Activated CD8-positive, alpha-beta T cell treated with anti-CD3 and anti-CD28 coated beads, Interleukin-2, amount 10 ng/mL, durations not matched to agents 7 days and 5 days (primary cell): ENCODE measurements around the gene INSIG1. TPM values are rescaled to one million over a fixed set of nuclear protein-coding genes. Genes with fewer than 3 reads are reported as not detected.
A peak's percentile ranks its signal among the peaks of the same experiment; 100 is the strongest.

Experiments
- ATAC-seq: fragments of 150-1000 bp; cut with Tn5 transposase; one replicate; pipeline ENCODE4 v1.10.0; 2021; ENCODE audit warnings: moderate library complexity
- CTCF ChIA-PET: fragments of 350-600 bp; sonication (Branson Sonifier 250); formaldehyde crosslinking; loops from one replicate; lab custom pipeline; 2021; ENCODE audit warnings: antibody characterized with exemption; lab: Charles Lee
- POLR2A ChIA-PET: fragments of 350-600 bp; sonication (Branson Sonifier 250); formaldehyde crosslinking; loops from one replicate; lab custom pipeline; 2021; ENCODE audit warnings: antibody characterized with exemption; lab: Charles Lee
- DNase-seq: peaks from one replicate; pipeline ENCODE4 v3.0.0-alpha.2; 2020
- H3K27ac Mint-ChIP-seq: one replicate; pipeline ENCODE4 v1.8.0; 2021; ENCODE audit warnings: mild to moderate bottlenecking, mixed read lengths
- H3K27me3 Mint-ChIP-seq: one replicate; pipeline ENCODE4 v1.8.0; 2021; ENCODE audit warnings: low read depth, mixed read lengths
- H3K36me3 Mint-ChIP-seq: one replicate; pipeline ENCODE4 v1.8.0; 2021; ENCODE audit warnings: low read depth, mixed read lengths
- H3K4me1 Mint-ChIP-seq: one replicate; pipeline ENCODE4 v1.8.0; 2021; ENCODE audit warnings: low read depth, mixed read lengths
- H3K4me3 Mint-ChIP-seq: one replicate; pipeline ENCODE4 v1.8.0; 2021; ENCODE audit warnings: mild to moderate bottlenecking, mixed read lengths
- H3K9me3 Mint-ChIP-seq: one replicate; pipeline ENCODE4 v1.8.0; 2022; ENCODE audit warnings: mixed read lengths; ENCODE audit not compliant: insufficient read depth
- total RNA-seq, 2 experiments: library from RNA; stranded (reverse); gene quantifications; one replicate each; pipeline ENCODE4 v1.2.3, GENCODE V29; 2021

The INSIG1 gene
- total RNA-seq, result 10 to 100 TPM; 83.9 to 89.1 TPM

DNA sequence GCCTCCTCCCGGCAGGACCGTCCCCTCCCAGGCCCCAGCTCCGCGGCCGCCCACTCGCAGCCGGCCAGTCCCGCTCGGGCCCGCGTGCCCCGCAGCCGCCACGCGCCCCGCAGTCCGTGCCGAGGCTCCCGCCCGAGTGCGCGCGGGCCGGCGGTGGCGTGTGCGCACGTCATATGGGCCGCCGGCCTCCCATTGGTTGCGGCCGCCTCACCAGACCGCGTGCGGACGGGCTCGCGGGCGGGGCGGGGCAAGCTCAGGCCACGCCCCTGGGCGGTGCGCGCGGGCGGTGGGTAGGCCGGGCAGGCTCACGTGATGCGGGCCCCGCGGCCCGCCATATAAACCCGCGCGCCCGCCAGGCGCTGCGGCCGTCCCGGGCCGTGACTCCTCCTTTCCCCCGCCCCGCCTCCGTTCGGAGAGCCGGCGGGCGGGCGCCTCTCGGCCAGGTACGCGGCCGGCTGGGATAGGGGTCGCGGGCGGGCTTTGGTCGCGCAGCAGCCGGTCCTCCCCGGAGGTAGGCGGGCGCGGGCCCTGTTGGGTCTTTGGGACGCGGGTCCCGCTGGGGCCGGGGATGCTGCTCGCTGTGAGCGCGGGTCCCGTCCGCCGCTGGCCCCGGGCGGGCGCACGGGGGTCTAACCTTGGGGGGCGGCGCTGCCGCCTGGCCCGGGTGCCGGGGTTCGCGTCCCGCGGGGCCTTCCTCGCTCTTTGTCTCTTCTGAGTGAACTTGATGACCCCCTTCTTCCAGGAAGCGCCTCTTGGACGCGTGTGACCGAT lies at the start of gene INSIG1:
Gene INSIG1, plus strand, starts transcription at position 362 of the 771 bp plus-strand sequence. Its CDS starts 408 bp downstream, at position 770.
- peaks cover 50% of the 10 kb centered on the region for H3K4me1 Mint-ChIP-seq
- ChIA-PET POLR2A (interaction anchor here (0.6 to 5.5 kb wide), 14 partner anchors 12 to 369 kb away, joined by 3 to 106 read pairs (median 8); partner anchors contain the start of gene PAXIP1), CTCF (interaction anchor here (1.0 to 3.4 kb wide), 8 partner anchors 16 to 370 kb away, joined by 3 to 19 read pairs (median 4); no protein-coding TSS in a partner anchor)
- peak within 1 kb of the TSS; percentile 97 for H3K27ac Mint-ChIP-seq
- H3K4me3 Mint-ChIP-seq, result peak within 1 kb of the TSS; percentile 95
- ATAC-seq (peak; percentile 50), DNase-seq (peak; percentile 89)
- peaks cover 40% of the 10 kb centered on the region for H3K36me3 Mint-ChIP-seq
- H3K9me3 Mint-ChIP-seq, result no peaks in the 10 kb centered on the region
- peaks cover 6% of the 10 kb centered on the region for H3K27me3 Mint-ChIP-seq

DNA sequence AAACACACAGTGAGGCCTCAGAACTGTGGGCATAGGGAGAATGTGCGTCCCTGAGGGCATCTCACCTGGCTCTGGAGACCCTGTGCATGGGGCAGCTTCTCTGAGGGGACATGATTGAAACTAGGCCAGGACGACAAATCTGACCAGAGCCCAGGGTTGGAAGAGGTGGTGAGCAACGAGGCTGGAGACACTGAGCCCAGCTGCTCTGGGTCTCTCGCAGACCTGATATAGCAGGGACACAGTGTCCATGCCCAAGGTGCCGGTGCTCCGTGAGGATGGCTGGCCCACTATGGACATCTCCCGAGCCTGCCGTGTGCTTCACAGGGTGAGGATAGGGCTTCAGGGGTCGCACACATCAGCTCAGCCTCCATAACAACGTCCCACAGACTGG lies 49.3 kb upstream of the INSIG1 start:
- Mint-ChIP-seq H3K4me1 (no peaks in the 10 kb centered on the region), H3K36me3 (no peaks in the 10 kb centered on the region), H3K9me3 (no peaks in the 10 kb centered on the region), H3K27me3 (peaks cover 2% of the 10 kb centered on the region), H3K27ac (no peak overlapping the region), H3K4me3 (no peak overlapping the region)
- CTCF ChIA-PET, result no interaction called here
- DNase-seq (no peak), ATAC-seq (no peak)
- POLR2A ChIA-PET, result no interaction called here

DNA sequence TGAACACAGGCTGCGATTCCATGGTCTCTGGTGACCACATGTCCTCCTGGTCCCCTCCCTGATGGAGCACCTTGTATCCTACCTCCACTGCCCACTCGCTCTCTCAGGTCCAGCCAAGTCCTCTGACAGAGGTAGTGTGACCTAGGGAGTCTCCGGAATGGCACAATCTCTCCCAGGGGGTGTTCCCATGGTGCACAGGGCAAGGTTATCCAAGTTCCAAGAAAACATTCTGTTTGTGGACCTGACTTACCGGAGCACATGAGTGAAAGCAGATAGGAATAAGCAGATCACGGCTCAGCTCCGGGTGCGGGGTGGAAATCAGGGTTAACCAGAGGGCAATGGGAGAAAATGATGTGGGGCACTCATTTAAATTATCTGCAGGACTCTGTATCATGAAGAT lies 45.8 kb upstream of the INSIG1 start:
- ChIA-PET POLR2A (no interaction called here), CTCF (interaction anchor here (1.4 kb wide), 1 partner anchor 62 kb away, joined by 3 read pairs; no protein-coding TSS in a partner anchor)
- no peaks in the 10 kb centered on the region for H3K36me3 Mint-ChIP-seq
- H3K4me3 Mint-ChIP-seq, result no peak overlapping the region
- ATAC-seq (no peak), DNase-seq (no peak)
- H3K4me1 Mint-ChIP-seq, result no peaks in the 10 kb centered on the region
- H3K27ac Mint-ChIP-seq, result no peak overlapping the region
- H3K27me3 Mint-ChIP-seq, result peaks cover 3% of the 10 kb centered on the region
- H3K9me3 Mint-ChIP-seq, result no peaks in the 10 kb centered on the region

DNA sequence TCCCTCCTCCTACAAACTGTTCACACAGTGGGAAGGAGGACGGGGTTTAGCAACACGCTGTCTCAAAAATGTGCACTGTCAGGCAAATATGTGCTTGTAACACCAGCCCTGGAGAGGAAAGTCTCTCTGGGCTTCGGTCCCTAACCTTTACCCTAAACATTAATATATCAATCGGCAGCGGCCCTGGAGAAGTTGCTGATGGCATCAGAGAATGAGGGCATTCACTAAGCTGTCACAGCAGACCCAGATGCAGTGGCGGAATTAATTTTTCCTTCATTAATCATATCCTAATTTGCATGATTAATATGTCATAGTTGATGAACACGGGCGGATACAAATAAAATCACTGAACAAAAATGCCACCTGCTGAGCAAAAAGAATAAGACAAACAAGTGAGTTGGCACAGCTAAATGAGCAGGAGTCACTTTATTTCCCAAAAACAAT lies 45.2 kb upstream of the INSIG1 start:
- H3K4me3 Mint-ChIP-seq, result no peak overlapping the region
- no peaks in the 10 kb centered on the region for H3K36me3 Mint-ChIP-seq
- H3K4me1 Mint-ChIP-seq, result no peaks in the 10 kb centered on the region
- ATAC-seq (no peak), DNase-seq (no peak)
- ChIA-PET POLR2A (no interaction called here), CTCF (interaction anchor here (0.8 to 1.4 kb wide), 2 partner anchors 63 to 325 kb away, joined by 3 read pairs; no protein-coding TSS in a partner anchor)
- H3K27ac Mint-ChIP-seq, result no peak overlapping the region
- peaks cover 3% of the 10 kb centered on the region for H3K27me3 Mint-ChIP-seq
- H3K9me3 Mint-ChIP-seq, result no peaks in the 10 kb centered on the region

DNA sequence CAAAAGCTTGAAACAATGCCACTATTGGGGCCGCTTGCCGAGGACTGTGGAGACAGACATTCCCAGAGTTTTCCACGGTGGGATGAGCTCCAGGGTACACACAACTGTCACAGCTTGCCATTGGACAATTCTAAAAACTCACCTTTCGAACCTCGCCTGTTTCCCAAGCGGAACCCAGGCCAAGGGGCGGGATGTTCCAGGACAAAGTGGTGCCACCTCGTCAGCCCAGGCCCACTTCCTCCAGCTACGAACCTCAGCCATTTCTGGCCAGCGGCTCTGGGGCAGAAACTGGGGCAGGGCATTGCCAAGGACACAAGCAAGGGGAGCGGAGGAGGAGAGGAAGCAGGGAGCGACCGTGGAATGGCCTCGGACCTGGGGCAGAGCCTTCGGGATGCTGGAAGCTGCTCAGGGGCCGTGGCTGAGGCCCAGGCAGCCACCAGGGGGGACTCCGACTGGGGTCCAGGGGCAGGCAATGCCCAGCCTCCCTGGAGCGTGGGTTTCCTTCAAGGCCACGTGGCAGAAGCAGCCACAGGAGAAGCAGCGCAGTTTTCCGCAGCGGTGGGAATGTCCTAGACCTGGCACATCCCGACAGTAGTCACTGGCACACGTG lies 44.7 kb upstream of the INSIG1 start:
- POLR2A ChIA-PET, result no interaction called here
- Mint-ChIP-seq H3K36me3 (no peaks in the 10 kb centered on the region), H3K4me3 (no peak overlapping the region), H3K9me3 (no peaks in the 10 kb centered on the region), H3K27ac (no peak overlapping the region), H3K4me1 (no peaks in the 10 kb centered on the region), H3K27me3 (peaks cover 3% of the 10 kb centered on the region)
- ATAC-seq, result no peak
- DNase-seq, result no peak
- CTCF ChIA-PET, result interaction anchor here (0.8 to 1.4 kb wide), 2 partner anchors 63 to 325 kb away, joined by 3 read pairs; no protein-coding TSS in a partner anchor

DNA sequence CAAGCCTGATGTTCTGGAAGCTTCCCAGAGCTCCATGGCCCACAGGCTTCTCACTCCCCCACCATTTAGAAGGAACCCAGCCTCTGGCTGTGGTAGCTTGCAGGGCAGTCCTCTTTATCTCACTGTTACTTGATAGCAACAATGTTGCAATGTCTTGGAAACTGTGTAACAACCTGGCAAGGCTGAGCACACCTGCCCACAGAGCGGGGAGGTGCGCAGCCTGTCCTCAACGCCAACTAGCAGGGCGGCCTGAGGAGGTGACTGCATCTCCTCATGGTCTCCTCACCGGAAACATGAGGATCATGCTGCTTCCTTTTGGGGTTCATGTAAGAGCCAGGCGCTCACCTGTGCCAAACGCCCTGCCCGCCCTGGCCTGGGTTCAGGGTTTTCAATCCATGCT lies 43.7 kb upstream of the INSIG1 start:
- no peak overlapping the region for H3K4me3 Mint-ChIP-seq
- H3K9me3 Mint-ChIP-seq, result no peaks in the 10 kb centered on the region
- H3K36me3 Mint-ChIP-seq, result no peaks in the 10 kb centered on the region
- ATAC-seq (no peak), DNase-seq (no peak)
- CTCF ChIA-PET, result no interaction called here
- H3K27me3 Mint-ChIP-seq, result peaks cover 3% of the 10 kb centered on the region
- POLR2A ChIA-PET, result no interaction called here
- H3K27ac Mint-ChIP-seq, result no peak overlapping the region
- H3K4me1 Mint-ChIP-seq, result no peaks in the 10 kb centered on the region

DNA sequence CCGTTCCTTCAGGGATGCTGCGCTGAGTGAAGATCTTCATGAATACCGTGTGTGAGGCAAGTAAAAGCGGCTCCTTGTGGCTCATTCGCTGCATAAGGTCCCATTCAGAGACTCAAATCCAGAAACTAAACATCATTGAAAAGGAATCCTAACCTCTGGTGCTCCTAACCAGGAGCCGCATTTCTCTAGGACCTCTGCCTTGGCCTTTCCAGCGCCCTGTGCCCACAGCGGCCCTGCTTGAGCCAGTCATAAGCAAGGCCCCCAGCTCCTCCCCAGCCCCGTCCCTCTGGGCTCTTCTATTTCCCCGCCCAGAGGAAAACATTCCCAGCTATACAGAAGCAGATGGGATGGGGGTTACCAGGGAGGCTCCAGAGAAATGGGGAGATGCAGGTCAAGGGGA lies 42.6 kb upstream of the INSIG1 start:
- ATAC-seq (no peak), DNase-seq (no peak)
- ChIA-PET POLR2A (no interaction called here), CTCF (no interaction called here)
- H3K4me3 Mint-ChIP-seq, result no peak overlapping the region
- no peaks in the 10 kb centered on the region for H3K4me1 Mint-ChIP-seq
- no peaks in the 10 kb centered on the region for H3K36me3 Mint-ChIP-seq
- H3K27ac Mint-ChIP-seq, result no peak overlapping the region
- H3K27me3 Mint-ChIP-seq, result peaks cover 3% of the 10 kb centered on the region
- no peaks in the 10 kb centered on the region for H3K9me3 Mint-ChIP-seq

DNA sequence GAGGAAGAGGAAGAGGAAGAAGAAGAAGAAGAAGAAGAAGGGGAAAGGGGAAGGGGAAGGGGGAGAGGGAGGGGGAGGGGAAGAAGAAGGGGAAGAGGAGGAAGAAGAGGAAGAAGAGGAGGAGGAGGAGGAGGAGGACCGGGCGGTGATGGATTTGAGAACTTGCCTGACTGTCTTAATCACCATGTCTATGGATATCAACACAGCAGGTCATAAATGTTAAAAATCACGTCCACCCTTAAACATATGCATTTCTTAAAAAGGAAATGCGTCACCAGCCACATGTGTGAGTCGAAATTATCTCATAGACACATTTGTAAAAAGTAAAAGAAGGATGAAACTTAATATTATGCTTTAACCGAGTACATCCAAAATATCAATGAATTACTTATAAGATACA lies 42.1 kb upstream of the INSIG1 start:
- DNase-seq, result no peak
- ChIA-PET POLR2A (no interaction called here), CTCF (no interaction called here)
- H3K4me1 Mint-ChIP-seq, result no peaks in the 10 kb centered on the region
- no peaks in the 10 kb centered on the region for H3K36me3 Mint-ChIP-seq
- H3K4me3 Mint-ChIP-seq, result no peak overlapping the region
- H3K9me3 Mint-ChIP-seq, result no peaks in the 10 kb centered on the region
- no peak overlapping the region for H3K27ac Mint-ChIP-seq
- H3K27me3 Mint-ChIP-seq, result peaks cover 3% of the 10 kb centered on the region
- ATAC-seq, result no peak

DNA sequence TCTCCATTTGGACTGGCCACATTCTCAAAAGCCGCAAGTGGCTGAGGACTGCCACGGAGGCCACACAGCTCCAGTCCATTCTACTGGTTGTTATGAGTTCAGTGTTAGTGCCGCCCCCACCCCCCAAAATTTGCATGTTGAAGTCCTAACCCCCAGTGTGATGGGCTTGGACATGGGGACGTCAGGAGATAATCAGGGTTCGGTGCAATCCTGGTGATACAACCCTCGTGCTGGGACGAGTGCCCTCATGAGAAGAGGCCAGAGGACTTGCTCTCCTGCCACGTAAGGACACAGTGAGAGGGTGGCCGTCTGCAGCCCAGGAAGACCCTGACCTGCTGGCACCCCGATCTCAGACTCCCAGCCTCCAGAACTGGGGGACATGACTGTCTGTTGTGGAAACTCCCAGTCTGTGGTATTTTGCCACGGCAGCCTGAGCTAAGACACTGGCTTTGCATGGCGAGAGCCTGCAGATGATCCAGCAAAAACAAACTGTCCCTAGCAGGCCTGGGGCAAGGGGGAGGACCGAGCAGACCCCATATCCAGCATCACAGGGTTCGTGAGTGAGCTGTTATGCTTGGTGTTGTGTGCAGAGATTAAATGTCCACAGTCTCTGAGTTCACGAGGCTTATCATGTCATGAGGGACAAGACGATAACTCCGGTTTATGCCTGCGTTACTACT lies 41.5 kb upstream of the INSIG1 start:
- ChIA-PET CTCF (no interaction called here), POLR2A (no interaction called here)
- Mint-ChIP-seq H3K27me3 (peaks cover 3% of the 10 kb centered on the region), H3K9me3 (no peaks in the 10 kb centered on the region), H3K27ac (no peak overlapping the region), H3K4me3 (no peak overlapping the region), H3K36me3 (no peaks in the 10 kb centered on the region), H3K4me1 (no peaks in the 10 kb centered on the region)
- ATAC-seq, result no peak
- DNase-seq, result no peak

DNA sequence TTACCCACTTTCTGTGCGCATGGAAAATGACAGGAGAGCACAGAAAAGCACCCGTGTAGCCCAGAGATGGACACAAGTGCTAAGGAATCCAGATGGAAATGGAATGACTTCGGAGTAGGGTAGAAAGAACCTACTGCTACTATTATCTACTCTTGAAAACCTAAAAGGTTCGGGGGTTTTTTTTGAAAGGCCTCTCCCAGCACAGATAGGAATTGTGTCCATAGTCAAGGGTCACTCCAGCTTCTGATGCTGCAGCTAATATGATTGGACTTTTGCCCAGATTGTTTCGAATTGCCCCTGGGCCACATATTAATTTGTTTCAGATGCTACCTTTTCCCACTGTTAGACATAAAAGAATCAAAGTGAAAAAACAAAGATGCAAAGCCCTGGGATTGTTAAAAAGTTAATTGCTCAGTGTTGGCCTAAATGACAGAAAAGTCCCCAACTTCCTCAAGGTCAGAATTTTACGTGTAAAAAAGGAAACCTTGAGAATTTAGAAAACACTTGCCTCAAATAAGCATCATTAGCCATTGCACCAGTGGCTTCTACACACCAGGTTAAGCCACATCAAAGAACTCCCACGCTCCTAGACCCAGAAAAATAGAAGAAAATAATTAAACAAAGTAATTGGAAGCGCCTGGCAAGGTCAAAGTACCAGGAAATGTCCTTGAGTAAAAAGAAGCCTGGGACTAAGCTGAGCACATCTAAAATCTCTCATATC lies 40.8 kb upstream of the INSIG1 start:
- Mint-ChIP-seq H3K27me3 (peaks cover 3% of the 10 kb centered on the region), H3K4me3 (no peak overlapping the region), H3K36me3 (no peaks in the 10 kb centered on the region), H3K27ac (no peak overlapping the region), H3K9me3 (no peaks in the 10 kb centered on the region), H3K4me1 (no peaks in the 10 kb centered on the region)
- POLR2A ChIA-PET, result no interaction called here
- CTCF ChIA-PET, result no interaction called here
- no peak for DNase-seq
- no peak for ATAC-seq

DNA sequence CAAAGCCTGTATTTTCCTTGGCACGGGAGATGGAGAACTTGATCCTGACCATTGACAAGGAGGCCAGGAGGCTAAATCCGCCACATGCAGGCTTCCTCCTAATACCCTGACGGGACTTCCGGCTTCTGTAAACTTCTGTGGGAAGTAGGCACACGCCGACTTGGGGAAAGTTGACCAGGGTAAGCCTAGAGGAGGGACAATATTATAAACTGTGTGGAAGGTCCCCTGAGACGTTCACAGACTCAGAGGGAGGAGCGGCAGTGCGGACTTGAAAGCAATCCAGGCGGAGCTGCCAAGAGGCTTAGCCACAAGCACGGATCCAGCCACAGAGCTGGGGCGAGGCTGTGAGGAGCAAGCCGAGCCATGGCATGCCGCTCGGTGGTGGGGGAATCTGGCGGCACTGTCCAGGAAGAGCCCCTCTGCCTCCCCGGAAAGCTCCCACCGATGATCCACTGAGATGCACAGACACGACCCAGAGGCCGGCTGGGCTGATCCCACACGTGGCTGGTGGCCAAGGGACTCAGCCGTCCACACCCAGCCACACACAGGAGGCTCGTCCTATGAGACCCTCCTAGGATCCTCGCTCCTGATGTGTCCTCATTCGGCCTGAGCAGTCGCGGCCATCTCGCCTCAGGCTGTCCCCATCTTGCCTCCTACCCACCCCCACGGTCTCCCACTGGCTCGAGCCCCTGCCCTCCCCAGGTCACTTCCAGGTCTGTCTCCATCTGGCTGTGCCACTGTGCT lies 40.0 kb upstream of the INSIG1 start:
- ChIA-PET CTCF (no interaction called here), POLR2A (no interaction called here)
- ATAC-seq (no peak), DNase-seq (no peak)
- Mint-ChIP-seq H3K27me3 (peaks cover 3% of the 10 kb centered on the region), H3K4me3 (no peak overlapping the region), H3K4me1 (no peaks in the 10 kb centered on the region), H3K36me3 (no peaks in the 10 kb centered on the region), H3K27ac (no peak overlapping the region), H3K9me3 (no peaks in the 10 kb centered on the region)
